Epithelial cell of esophagus (primary cell): ENCODE measurements around the gene EIF3L.

Source experiments
- DNase-seq: peaks from one replicate; pipeline ENCODE4 v3.0.0; 2010; ENCODE audit warnings: low read depth
- H3K4me3 ChIP-seq: 2 replicates; pipeline ENCODE4 v1.5.1; 2011; ENCODE audit warnings: mild to moderate bottlenecking, low read length, control low read depth
- TF ChIP-seq, protein P1 (sequence below): IDR thresholded peaks from 2 replicates; pipeline ENCODE4 v1.5.1; 2011; ENCODE audit warnings: low read depth, mild to moderate bottlenecking, low read length, control low read depth, inconsistent platforms; ENCODE audit not compliant: insufficient read depth; ENCODE audit errors: missing control alignments

The EIF3L gene

DNA sequence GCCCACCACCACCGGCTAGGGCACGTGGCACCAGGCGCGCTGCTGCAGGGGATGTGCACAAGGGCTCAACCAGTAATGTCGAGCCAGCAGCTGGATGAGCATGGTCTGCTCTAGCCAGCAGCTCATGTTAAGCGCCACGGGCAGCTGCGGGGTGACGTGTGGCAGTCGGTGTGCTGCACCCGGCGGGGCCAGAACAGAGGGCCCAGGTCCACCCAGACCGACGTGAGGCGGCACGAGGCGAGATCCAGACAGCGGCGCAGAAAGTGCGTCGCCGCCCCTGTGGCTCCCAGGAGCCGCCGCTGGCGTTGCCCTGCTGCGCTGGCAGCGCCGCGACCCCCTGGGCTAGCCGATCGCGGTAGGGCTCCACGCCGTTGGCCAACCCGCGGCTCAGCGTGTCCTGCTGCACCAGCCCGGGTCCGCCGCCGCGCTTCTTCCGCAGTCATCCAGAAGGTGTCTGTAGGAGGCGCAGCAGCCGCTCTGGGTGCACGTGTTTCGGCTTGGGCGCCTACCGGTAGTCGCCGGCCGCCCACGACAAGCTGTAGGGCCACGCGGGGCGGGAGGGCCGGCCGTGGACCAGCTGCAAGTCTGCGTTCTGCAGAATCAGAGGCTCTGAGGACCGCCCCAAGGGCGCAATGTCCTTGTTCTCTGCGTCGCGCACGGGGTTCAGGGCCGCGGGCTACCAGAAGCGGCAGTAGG is 30.7 kb upstream of the EIF3L start:
- peak; percentile 73 for DNase-seq
- peak overlapping the region; percentile 8 for H3K4me3 ChIP-seq
- TF ChIP-seq, protein P1, sequence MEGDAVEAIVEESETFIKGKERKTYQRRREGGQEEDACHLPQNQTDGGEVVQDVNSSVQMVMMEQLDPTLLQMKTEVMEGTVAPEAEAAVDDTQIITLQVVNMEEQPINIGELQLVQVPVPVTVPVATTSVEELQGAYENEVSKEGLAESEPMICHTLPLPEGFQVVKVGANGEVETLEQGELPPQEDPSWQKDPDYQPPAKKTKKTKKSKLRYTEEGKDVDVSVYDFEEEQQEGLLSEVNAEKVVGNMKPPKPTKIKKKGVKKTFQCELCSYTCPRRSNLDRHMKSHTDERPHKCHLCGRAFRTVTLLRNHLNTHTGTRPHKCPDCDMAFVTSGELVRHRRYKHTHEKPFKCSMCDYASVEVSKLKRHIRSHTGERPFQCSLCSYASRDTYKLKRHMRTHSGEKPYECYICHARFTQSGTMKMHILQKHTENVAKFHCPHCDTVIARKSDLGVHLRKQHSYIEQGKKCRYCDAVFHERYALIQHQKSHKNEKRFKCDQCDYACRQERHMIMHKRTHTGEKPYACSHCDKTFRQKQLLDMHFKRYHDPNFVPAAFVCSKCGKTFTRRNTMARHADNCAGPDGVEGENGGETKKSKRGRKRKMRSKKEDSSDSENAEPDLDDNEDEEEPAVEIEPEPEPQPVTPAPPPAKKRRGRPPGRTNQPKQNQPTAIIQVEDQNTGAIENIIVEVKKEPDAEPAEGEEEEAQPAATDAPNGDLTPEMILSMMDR = peak; percentile 43

DNA sequence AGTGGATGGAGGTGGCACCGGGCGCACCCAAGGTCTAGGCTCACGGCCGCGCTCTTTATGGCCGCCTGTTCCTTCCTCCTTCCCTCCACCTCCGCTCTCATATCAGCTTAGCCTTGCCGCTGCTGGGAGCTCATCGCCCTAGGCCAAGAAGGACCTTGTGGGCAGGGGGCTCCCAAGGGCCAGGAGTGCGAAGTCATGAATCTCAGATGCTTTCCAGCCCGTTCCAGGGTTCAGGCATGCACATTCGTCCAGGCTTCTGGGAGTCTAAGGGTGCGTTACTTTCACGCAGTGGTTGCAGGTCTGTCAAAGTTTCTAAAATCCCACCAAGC is 30.1 kb upstream of the EIF3L start:
- TF ChIP-seq, protein P1 = no peak
- no peak for DNase-seq
- H3K4me3 ChIP-seq = peak overlapping the region; percentile 8

- no peak for DNase-seq
- H3K4me3 ChIP-seq = no peak overlapping the region
- TF ChIP-seq, protein P1 = no peak
These were observed 28.9 kb upstream of the EIF3L start for GRCh38 chr22:37820350-37820749.

DNA sequence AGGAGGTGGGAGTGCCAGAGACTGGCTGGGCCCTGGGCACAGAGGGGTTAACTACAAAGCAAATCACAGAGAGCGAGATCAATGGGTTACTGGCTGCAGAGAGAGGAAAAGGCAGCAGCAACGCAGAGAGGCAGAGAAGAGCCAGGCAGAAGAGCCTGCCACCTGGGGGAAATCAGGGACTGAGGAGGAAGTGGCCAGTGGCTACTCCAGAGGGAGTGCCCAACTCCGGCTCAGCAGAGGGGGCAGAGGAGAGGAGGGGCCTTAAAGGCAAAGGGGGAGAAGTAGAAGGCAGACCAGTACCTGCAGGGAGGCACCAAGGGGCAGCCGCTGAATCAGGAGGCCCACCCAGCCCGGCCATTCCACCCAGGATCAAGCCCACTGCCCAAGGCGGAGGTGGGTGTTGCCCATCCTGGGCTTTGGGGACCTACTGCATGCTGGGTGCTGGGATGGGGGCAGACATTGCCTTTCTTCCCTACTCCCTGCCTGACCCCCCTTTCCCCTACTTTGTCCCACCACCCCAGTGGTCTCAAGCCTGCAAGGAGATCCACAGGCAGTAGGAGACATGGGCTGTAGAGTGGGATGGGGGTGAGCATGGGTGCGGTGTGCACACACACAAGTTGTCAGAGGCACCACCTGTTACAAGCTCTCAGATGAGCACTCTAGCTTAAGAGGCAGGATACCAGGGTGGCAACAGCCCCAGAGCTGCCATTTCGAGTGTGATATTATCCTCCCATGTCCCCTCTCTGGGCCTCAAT is 27.0 kb upstream of the EIF3L start:
- TF ChIP-seq, protein P1 = no peak
- H3K4me3 ChIP-seq = no peak overlapping the region
- no peak for DNase-seq

- no peak within 1 kb of the TSS for H3K4me3 ChIP-seq
- DNase-seq = no peak
- TF ChIP-seq, protein P1 = no peak
These were observed 25.9 kb upstream of the EIF3L start, which contains the start of gene GALR3 for GRCh38 chr22:37823134-37823985. GALR3 (plus strand) TSS chr22:37823382; CDS start chr22:37823407, 25 bp downstream.

- DNase-seq = peak; percentile 67
- TF ChIP-seq, protein P1 = no peak
- no peak overlapping the region for H3K4me3 ChIP-seq
These were observed 24.3 kb upstream of the EIF3L start for GRCh38 chr22:37824674-37825641.
